BJ (cell line): ENCODE measurements around the gene LYPD6. TPM values are rescaled to one million over a fixed set of nuclear protein-coding genes. Genes with fewer than 3 reads are reported as not detected.

Experiments used
- CTCF ChIA-PET: fragments of 350-600 bp; formaldehyde crosslinking; extraction: SDS; loops from one replicate; lab custom pipeline; 2021; ENCODE audit warnings: antibody characterized with exemption, inconsistent platforms; lab: Yijun Ruan, JAX
- POLR2A ChIA-PET: fragments of 300-600 bp; sonication (Branson Sonifier 250); formaldehyde crosslinking; extraction: SDS; loops from one replicate; lab custom pipeline; 2021; ENCODE audit warnings: antibody characterized with exemption; lab: Charles Lee
- DNase-seq: peaks from one replicate; pipeline ENCODE4 v3.0.0-alpha.2; 2011; ENCODE audit warnings: low read depth
- H3K27me3 ChIP-seq: 2 replicates; pipeline ENCODE4 v1.6.0; 2011; ENCODE audit warnings: low read length; ENCODE audit not compliant: control insufficient read depth, insufficient read depth
- H3K36me3 ChIP-seq: 2 replicates; pipeline ENCODE4 v1.5.1; 2011; ENCODE audit warnings: low read length; ENCODE audit not compliant: control insufficient read depth, insufficient read depth
- H3K4me3 ChIP-seq: 2 replicates; pipeline ENCODE4 v1.5.1; 2011; ENCODE audit warnings: low read depth, mild to moderate bottlenecking, control low read depth, low read length
- CTCF ChIP-seq: IDR thresholded peaks from 2 replicates; pipeline ENCODE4 v1.5.1; 2011; ENCODE audit warnings: low read depth, mild to moderate bottlenecking, control low read depth, inconsistent platforms, low read length, moderate library complexity; ENCODE audit not compliant: insufficient read depth
- polyA plus RNA-seq: library from polyadenylated mRNA; depleted of rRNA; stranded (reverse); fragments of >200 nt; gene quantifications from 2 replicates; pipeline ENCODE4 v1.2.3, GENCODE V29; 2011

The LYPD6 gene
- polyA plus RNA-seq, 1 experiment = 7.1 TPM

- Histone ChIP-seq H3K36me3 (no peaks in the 10 kb centered on the region), H3K27me3 (no peaks in the 10 kb centered on the region; the same call in 1 of the 2 replicates), H3K4me3 (peak overlapping the region; percentile 71)
- POLR2A ChIA-PET = no interaction called here
- no peak for TF ChIP-seq CTCF
- CTCF ChIA-PET = interaction anchor here (0.7 to 1.3 kb wide), 8 partner anchors 12 to 313 kb away, joined by 3 to 5 read pairs (median 3); no protein-coding TSS in a partner anchor
- peak; percentile 4 for DNase-seq
Measured at GRCh38 chr2:149329489-149330126, 779 bp upstream of the LYPD6 start.

GRCh38 chr2:149331023-149331400 is 625 bp downstream of the LYPD6 start:
- Histone ChIP-seq H3K4me3 (peak overlapping the region; percentile 44), H3K36me3 (no peaks in the 10 kb centered on the region), H3K27me3 (no peaks in the 10 kb centered on the region; the same call in 1 of the 2 replicates)
- POLR2A ChIA-PET = no interaction called here
- TF ChIP-seq CTCF = no peak
- DNase-seq = no peak
- CTCF ChIA-PET = interaction anchor here (0.5 kb wide), 1 partner anchor 130 kb away, joined by 3 read pairs; no protein-coding TSS in a partner anchor

- no peak for DNase-seq
- Histone ChIP-seq H3K27me3 (no peaks in the 10 kb centered on the region), H3K4me3 (no peak overlapping the region), H3K36me3 (no peaks in the 10 kb centered on the region)
- no peak for TF ChIP-seq CTCF
- ChIA-PET CTCF (interaction anchor here (1.0 kb wide), 3 partner anchors 11 to 229 kb away, joined by 3 read pairs; no protein-coding TSS in a partner anchor), POLR2A (no interaction called here)
Measured at GRCh38 chr2:149332364-149332763, 2.0 kb downstream of the LYPD6 start.

- CTCF ChIA-PET = interaction anchor here (0.8 kb wide), 1 partner anchor 157 kb away, joined by 3 read pairs; no protein-coding TSS in a partner anchor
- POLR2A ChIA-PET = interaction anchor here (0.5 kb wide), 1 partner anchor 179 kb away, joined by 14 read pairs; no protein-coding TSS in a partner anchor
Measured at GRCh38 chr2:149333636-149334035, 3.2 kb downstream of the LYPD6 start.

GRCh38 chr2:149334156-149334555 is 3.8 kb downstream of the LYPD6 start:
- CTCF ChIA-PET = no interaction called here

More at GRCh38 chr2:149333636-149334035, 3.2 kb downstream of the LYPD6 start:
- Histone ChIP-seq H3K36me3 (no peaks in the 10 kb centered on the region), H3K4me3 (no peak overlapping the region), H3K27me3 (no peaks in the 10 kb centered on the region)
- TF ChIP-seq CTCF = no peak
- DNase-seq = no peak

More at GRCh38 chr2:149334156-149334555, 3.8 kb downstream of the LYPD6 start:
- Histone ChIP-seq H3K27me3 (no peaks in the 10 kb centered on the region), H3K36me3 (no peaks in the 10 kb centered on the region), H3K4me3 (no peak overlapping the region)
- no peak for DNase-seq
- no peak for TF ChIP-seq CTCF
- POLR2A ChIA-PET = interaction anchor here (0.5 kb wide), 1 partner anchor 178 kb away, joined by 14 read pairs; no protein-coding TSS in a partner anchor
